Upper lobe of right lung (tissue), 1 donor: ENCODE results near the gene INO80E. TPM values are rescaled to one million over a fixed set of nuclear protein-coding genes. Genes with fewer than 3 reads are reported as not detected.
"Not testable (repeated sequence)": the region's sequence is repeated elsewhere in the genome, so short reads cannot be mapped to it uniquely, and the experiment has no call there.

Experiments
- ATAC-seq: fragments of 200-7000 bp; cut with Tn5 transposase; one replicate; pipeline ENCODE4 v1.9.1; 2020; ENCODE audit warnings: mild to moderate bottlenecking, moderate library complexity
- DNase-seq: peaks from one replicate; pipeline ENCODE4 v3.0.0-alpha.2; 2020
- H3K27ac ChIP-seq: fragments of 200-600 bp; one replicate; pipeline ENCODE4 v1.8.0; 2022
- H3K27me3 ChIP-seq: fragments of 200-600 bp; one replicate; pipeline ENCODE4 v1.8.0; 2022; ENCODE audit warnings: mild to moderate bottlenecking
- H3K36me3 ChIP-seq: fragments of 200-600 bp; one replicate; pipeline ENCODE4 v1.8.0; 2022
- H3K4me1 ChIP-seq: fragments of 200-600 bp; one replicate; pipeline ENCODE4 v1.8.0; 2022
- H3K4me3 ChIP-seq: fragments of 200-600 bp; one replicate; pipeline ENCODE4 v1.8.0; 2022; ENCODE audit warnings: mild to moderate bottlenecking
- H3K9me3 ChIP-seq: fragments of 200-600 bp; one replicate; pipeline ENCODE4 v1.8.0; 2022
- intact Hi-C: fragments of 100-400 bp; cut with DNase I; formaldehyde crosslinking; loops from one replicate; pipeline ENCODE4 v1.11.0; 2022
- total RNA-seq: library from RNA; stranded (reverse); fragmentation: NEBNext Ultra II Directional; extraction: Animal tissue kit (Norgen Biotek cat#: 25700); gene quantifications from one replicate; pipeline ENCODE4 v1.2.1, GENCODE V29; 2021
- TF ChIP-seq, protein P1 (sequence below): fragments of 200-600 bp; IDR thresholded peaks from one replicate; pipeline ENCODE4 v1.8.0; 2022; ENCODE audit warnings: antibody characterized with exemption
- donor health status: DM: no; HTN: yes; CAD: no; lungs with severe emphysema.

Gene INO80E
- total RNA-seq, 1 donor from 2014 or later: 65.3 TPM

- no peak overlapping the region for H3K4me3 ChIP-seq
- intact Hi-C loops: no loop called here
- TF ChIP-seq, protein P1, sequence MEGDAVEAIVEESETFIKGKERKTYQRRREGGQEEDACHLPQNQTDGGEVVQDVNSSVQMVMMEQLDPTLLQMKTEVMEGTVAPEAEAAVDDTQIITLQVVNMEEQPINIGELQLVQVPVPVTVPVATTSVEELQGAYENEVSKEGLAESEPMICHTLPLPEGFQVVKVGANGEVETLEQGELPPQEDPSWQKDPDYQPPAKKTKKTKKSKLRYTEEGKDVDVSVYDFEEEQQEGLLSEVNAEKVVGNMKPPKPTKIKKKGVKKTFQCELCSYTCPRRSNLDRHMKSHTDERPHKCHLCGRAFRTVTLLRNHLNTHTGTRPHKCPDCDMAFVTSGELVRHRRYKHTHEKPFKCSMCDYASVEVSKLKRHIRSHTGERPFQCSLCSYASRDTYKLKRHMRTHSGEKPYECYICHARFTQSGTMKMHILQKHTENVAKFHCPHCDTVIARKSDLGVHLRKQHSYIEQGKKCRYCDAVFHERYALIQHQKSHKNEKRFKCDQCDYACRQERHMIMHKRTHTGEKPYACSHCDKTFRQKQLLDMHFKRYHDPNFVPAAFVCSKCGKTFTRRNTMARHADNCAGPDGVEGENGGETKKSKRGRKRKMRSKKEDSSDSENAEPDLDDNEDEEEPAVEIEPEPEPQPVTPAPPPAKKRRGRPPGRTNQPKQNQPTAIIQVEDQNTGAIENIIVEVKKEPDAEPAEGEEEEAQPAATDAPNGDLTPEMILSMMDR: no peak
- H3K27ac ChIP-seq: no peak overlapping the region
- no peak for ATAC-seq
- H3K4me1 ChIP-seq: peaks cover 5% of the 10 kb centered on the region
- no peak for DNase-seq
- peaks cover 60% of the 10 kb centered on the region for H3K27me3 ChIP-seq
- H3K36me3 ChIP-seq: no peaks in the 10 kb centered on the region
- H3K9me3 ChIP-seq: no peaks in the 10 kb centered on the region
These were observed 35.5 kb downstream of the INO80E start for GRCh38 chr16:30031477-30031918.

GRCh38 chr16:30032083-30032819 lies 36.2 kb downstream of the INO80E start:
- H3K27me3 ChIP-seq: peaks cover 59% of the 10 kb centered on the region

GRCh38 chr16:30033270-30033669 lies 37.2 kb downstream of the INO80E start:
- Histone ChIP-seq H3K27me3 (peaks cover 59% of the 10 kb centered on the region), H3K4me3 (no peak overlapping the region), H3K36me3 (no peaks in the 10 kb centered on the region), H3K27ac (no peak overlapping the region), H3K9me3 (no peaks in the 10 kb centered on the region), H3K4me1 (peaks cover 5% of the 10 kb centered on the region)
- no peak for ATAC-seq
- TF ChIP-seq, protein P1: no peak
- intact Hi-C loops: no loop called here
- no peak for DNase-seq

More at GRCh38 chr16:30032083-30032819, 36.2 kb downstream of the INO80E start:
- H3K36me3 ChIP-seq: no peaks in the 10 kb centered on the region
- DNase-seq: no peak
- intact Hi-C loops: no loop called here
- TF ChIP-seq, protein P1: peak; percentile 70
- H3K9me3 ChIP-seq: no peaks in the 10 kb centered on the region
- peaks cover 5% of the 10 kb centered on the region for H3K4me1 ChIP-seq
- H3K27ac ChIP-seq: no peak overlapping the region
- H3K4me3 ChIP-seq: no peak overlapping the region
- peak; percentile 66 for ATAC-seq

DNA sequence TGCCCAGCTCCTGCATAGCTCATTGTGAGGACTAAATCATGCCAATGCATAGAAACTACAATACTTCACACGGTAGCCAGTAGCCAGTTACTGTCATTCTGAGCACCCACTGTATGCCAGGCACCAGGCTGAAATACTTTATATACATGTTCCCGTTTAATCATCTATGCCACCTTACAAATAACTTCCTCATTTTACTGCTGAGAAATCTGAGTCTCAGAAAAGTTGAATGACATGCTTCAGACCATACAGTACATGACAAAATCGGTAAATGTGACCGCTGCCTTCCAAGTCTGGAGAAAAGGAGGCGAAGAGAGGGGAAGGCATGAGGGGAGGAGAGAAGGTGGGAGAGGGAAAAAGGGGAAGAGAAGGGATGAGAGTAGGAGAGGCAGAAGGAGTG lies 44.2 kb downstream of the INO80E start:
- intact Hi-C loops: no loop called here
- Histone ChIP-seq H3K9me3 (no peaks in the 10 kb centered on the region), H3K27me3 (peaks cover under 1% of the 10 kb centered on the region), H3K36me3 (no peaks in the 10 kb centered on the region), H3K4me1 (no peaks in the 10 kb centered on the region), H3K4me3 (no peak overlapping the region), H3K27ac (no peak overlapping the region)
- DNase-seq (no peak), ATAC-seq (no peak)
- TF ChIP-seq, protein P1: no peak

DNA sequence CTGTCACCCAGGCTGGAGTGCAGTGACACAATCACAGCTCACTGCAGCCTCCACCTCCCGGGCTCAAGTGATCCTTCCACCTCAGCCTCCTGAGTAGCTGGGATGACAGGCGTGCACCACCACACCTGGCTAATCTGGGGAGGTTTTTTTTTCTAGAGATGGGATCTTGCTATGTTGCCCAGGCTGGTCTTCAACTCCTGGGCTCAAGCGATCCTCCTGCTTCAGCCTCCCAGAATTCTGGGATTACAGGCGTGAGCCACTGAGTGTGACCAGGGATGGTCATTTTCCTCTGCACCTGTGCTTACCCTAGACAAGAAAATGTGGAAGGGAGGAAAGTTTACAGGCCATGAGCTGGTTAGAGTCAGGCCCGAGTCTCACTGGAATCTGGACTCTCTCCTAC lies 44.6 kb downstream of the INO80E start:
- H3K27me3 ChIP-seq, H3K27ac ChIP-seq, H3K9me3 ChIP-seq, H3K4me1 ChIP-seq, H3K36me3 ChIP-seq, ATAC-seq, H3K4me3 ChIP-seq, DNase-seq, intact Hi-C loops: not testable (repeated sequence)

DNA sequence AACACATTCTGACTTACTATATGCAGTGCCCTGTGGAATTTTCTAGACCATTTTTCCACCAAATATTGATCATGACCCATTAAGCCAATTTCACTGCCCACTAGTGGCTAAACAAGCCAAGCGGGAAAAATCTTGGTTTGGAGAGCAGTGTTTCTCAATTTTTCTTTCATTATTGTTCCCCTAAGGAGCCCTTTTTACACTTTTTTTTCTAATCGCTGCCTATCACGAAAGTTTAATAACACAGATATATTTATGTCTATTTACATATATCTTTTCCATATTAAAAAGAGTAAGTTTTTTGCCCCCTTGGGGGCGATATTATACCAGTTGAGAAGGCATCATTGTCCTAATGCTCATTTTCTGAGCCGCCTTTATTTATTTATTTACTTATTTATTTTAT lies 45.8 kb downstream of the INO80E start:
- Histone ChIP-seq H3K4me3 (no peak overlapping the region), H3K27me3 (no peaks in the 10 kb centered on the region), H3K9me3 (no peaks in the 10 kb centered on the region), H3K4me1 (no peaks in the 10 kb centered on the region), H3K36me3 (no peaks in the 10 kb centered on the region), H3K27ac (no peak overlapping the region)
- TF ChIP-seq, protein P1: peak; percentile 46
- ATAC-seq (no peak), DNase-seq (no peak)
- intact Hi-C loops: no loop called here
